HCEC 1CT (cell line): ENCODE measurements around the gene YTHDC2.
"Not testable (repeated sequence)": the region's sequence is repeated elsewhere in the genome, so short reads cannot be mapped to it uniquely, and the experiment has no call there.

Experiments
- DNase-seq: peaks from one replicate; pipeline ENCODE4 v3.0.0-alpha.2; 2017

The YTHDC2 gene

DNA sequence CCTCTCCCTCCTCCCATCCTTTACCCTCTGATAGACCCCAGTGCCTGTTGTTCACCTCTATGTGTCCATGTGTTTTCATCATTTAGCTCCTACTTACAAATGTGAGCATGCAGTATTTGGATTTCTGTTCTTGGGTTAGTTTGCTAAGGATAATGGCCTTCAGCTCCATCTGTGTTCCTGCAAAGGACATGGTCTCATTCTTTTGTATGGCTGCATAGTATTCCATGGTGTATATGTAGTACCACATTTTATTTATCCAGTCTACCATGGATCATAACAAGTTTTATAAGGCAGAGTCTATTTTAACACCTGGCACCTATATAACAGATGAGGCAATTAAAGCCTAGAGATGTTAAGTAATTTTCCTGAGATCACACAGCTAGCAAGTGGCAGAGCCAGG, 7.4 kb downstream of the YTHDC2 start:
- DNase-seq: no peak

DNA sequence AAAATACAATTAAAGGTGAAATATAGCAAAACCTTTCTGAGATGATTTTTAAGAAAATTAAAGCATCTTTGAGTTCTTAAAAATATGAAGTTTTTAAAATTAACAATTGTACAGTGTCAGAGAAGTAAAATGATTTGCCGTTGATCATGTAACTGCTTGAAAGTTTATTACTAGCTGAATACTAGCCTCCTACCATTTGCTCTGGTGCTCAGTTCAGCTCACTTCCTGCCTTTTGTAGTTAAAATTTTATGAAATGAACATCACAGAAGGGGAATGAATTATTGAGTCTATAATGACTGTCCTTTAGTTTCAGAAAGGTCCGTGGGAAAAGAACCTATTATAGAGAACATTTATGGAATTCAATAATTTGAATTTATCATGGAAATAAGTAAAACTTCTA, 9.7 kb downstream of the YTHDC2 start:
- no peak for DNase-seq

DNA sequence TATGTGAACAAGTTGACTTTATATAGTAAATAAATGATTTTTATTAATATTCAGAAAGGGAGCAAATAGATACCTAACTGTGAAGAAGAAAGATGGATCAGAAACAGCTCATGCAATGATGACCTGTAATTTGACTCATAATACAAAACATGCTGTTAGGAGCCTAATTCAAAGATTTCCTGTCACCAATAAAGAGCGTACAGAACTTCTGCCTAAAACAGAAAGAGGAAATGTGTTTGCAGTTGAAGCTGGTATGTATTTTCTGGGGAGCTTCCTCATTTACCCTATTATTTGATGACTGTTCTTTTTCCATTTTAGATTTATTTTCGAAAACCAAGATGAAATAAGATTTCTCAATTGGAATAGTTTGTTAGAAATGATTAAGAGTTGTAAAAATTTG, 11.4 kb downstream of the YTHDC2 start:
- peak; percentile 39 for DNase-seq

DNA sequence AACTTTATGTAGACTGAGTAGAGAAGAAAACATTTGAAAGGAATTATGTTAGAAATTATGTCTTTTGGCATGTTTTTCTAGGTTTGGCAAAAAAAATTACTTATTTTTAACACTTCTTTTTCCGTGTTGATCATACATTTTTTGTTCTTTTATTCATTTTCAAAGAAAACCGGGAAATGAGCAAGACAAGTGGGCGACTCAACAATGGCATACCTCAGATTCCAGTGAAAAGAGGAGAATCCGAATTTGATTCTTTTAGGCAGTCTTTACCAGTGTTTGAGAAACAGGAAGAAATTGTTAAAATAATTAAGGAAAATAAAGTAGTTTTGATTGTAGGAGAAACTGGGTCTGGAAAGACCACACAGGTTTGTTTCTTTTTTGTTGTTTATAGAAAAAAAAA, 12.9 kb downstream of the YTHDC2 start:
- no peak for DNase-seq

DNA sequence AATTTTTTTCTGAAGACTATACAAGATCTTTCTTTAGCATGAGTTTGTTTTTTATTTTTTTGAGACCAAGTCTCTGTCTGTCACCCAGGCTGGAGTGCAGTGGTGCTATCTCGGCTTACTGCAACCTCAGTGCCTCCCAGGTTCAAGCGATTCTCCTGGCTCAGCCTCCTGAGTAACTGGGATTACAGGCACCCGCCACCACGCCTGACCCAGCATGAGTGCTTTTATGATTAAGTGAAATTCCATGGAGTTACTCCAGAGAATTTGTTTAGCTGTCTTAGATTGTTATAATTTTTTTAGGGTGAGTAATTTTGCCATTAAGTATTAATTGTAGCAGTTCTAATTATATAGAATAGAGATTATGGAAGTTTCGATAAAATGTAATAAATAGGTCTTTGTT, 14.3 kb downstream of the YTHDC2 start:
- DNase-seq: peak; percentile 43

DNA sequence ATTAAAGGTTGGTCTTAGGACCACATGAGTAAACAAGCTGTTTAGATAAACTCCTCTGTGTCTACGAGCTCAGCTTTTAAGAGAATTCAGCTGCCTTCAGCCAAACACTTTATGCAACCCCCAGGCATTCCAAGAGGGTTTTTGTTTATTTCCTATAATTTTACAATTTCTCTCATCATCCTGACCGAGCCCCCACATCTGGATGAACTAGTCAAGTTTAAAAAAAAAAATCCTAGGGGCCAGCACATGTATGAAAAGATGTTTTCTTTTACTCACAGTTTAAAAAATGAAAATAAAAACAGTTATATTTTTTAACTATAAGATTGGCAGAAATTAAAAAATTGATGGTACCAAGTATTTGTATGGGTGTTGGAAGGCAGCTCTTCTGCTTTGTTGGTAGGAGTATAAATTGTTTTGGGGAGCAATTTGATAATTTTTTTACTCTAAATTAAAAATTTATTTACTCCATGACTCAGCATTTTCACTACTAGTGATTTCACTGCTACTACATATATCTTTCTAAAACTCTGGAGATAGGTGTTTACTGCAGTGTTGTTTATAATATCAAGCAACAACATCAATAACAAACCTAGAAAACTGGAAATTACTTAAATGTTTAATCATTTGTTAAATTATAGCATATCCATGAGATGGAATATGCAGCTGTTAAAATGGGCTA, 18.1 kb downstream of the YTHDC2 start:
- DNase-seq: no peak

DNA sequence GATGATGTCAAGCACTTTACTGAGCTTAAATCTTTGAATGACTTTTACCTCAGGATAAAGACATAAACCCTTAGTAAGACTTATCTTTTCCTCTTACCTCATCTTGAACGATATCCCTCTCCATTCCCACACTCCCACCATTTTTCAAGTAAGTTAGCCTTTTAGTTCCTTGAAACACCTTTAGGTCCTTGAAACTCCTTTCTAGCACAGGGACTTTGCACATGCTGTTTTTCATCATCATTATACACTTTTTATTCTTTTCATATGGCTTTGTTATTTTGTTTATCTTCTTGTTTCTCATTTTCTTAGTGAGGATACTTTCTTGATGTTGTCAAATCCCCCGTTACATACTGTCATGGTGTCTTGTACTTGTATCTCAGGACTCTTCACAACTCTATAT, 24.8 kb downstream of the YTHDC2 start:
- no peak for DNase-seq

DNA sequence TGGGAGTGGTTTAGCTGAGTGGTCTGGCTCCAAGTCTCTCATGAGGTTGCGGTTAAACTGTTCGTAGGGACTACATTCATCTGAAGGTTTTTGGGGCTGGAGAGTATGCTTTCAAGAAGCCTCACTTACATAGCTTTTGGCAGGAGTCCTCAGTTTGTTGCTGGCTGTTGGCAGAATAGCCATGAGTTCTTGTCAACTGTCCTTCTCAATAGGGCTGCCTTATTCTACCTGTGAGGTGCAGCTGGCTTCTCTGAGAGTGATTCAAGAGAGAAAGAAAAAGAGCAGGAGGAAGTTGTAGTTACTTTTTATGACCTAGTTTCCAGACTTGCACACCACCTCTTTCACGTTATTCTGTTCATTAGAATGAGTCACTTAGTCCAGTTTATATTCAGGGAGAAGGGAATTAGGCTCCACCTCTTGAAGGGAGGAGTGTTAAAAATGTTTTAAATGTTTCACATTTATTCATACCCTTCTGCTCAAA, 33.2 kb downstream of the YTHDC2 start:
- DNase-seq: peak; percentile 83

DNA sequence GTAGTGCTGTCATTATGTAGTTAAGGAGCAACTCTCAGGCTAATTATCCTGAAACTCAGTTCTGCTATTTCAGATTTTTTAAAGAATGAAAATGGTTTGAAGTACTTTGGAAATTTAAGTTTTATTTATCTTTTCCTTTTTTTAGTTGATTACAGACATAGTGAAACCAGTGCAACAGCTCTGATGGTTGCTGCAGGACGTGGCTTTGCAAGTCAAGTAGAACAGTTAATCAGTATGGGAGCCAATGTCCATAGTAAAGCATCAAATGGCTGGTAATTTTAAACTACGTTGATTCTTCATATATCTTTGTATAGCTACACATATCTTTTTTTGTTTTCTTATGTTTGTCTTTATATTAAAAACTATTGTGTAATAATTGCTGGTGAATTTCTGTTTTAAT, 34.9 kb downstream of the YTHDC2 start:
- no peak for DNase-seq

DNA sequence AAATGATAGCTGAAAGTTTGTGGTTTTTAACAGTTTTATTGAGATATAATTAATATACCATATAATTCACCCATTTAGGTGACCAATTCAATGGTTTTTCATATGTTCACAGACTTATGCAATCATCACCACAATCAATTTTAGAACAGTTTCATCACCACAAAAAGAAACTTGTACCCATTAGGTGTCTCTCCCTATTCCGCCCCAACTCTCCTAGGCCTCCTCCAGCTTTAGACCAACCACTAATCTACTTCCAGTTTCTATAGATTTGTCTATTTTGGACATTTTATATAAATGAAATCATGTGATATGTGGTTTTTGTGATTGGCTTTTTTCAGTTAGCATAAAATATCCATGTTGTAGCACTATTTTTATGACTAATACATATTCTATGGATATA, 38.6 kb downstream of the YTHDC2 start:
- no peak for DNase-seq

DNA sequence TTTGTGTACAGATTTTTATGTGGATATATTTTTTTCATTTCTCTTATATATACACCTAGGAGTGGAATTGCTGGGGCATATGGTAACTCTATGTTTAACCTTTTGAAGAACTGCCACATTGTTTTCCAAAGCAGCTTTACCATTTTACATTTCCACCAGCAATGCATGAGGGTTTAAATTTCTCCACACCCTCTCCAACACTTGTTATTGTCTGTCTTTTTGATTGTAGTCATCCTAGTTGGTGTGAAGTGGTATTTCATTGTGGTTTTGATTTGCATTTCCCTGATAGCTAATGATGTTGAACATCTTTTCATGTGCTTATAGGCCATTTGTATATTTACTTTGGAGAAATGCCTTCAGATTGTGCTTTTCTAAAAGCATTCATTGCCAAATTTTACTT, 39.1 kb downstream of the YTHDC2 start:
- DNase-seq: no peak

DNA sequence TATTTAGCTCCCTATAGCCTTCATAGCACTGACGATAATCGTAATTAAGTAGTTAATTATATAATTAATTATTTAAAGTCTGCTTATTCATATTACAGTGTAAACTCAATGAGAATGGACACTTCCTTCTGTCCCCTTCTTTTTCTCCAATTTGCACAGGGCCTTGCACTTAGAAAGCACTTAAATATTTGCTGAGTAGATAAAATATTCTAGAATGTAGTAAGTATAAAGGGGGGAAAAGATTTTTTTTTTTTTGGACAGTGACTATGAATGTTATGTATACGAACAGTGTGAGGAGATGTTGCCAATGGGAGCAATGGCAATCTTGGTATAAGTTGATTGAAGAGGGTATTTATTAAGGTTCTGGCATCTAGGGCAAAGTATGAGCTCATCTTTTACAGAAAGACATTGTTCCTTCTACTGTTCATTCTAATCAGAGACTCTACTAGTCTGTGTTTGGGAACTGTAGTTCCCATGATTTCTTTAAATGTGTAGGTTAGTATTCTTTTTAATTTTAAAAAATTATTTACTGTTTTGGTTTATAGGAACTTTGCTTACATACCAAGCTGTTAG, 49.4 kb downstream of the YTHDC2 start:
- DNase-seq: no peak

DNA sequence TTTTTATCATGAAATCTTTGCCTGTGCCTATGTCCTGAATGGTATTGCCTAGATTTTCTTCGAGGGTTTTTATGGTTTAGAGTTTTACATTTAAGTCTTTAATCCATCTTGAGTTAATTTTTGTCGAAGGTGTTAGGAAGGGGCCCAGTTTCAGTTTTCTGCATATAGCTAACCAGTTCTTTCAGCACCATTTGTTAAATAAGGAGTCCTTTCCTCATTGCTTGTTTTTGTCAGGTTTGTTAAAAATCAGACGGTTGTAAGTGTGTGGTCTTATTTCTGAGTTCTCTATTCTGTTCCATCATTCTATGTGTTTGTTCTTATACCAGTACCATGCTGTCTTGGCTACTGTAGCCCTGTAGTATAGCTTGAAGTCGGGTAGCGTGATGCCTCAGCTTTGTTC, 55.9 kb downstream of the YTHDC2 start:
- DNase-seq: no peak

DNA sequence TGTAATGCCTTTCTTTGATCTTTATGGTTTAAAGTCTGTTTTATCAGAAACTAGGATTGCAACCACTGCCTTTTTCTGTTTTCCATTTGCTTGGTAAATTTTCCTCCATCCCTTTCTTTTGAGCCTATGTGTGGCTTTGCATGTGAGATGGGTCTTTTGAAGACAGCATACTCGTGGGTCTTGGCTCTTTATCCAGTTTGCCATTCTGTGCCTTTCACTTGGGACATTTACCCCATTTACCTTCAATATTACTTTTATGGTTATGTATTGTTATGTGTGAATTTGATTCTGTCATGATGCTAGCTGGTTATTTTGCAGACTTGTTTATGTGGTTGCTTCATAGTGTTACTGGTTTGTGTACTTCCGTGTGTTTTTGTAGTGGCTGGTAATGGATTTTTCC, 59.2 kb downstream of the YTHDC2 start:
- no peak for DNase-seq

DNA sequence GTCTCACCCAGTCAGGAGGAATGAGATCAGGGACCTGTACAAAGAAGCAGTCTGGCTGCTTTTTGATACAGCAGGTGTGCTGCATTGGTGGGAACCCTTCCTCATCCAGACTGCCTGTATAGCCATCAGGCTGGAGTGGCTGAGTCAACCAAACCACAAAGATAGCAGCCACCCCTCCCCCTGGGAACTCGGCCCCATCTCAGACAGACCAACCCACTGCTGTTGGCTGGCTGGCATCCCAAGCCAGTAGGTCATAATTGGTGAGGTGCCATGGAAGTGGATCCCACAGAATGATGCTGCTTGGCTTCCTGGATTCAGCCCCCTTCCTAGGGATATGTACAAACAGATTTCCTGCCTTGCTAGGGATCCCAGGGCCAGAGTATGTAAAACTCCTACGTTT, 60.9 kb downstream of the YTHDC2 start:
- DNase-seq: peak; percentile 80

DNA sequence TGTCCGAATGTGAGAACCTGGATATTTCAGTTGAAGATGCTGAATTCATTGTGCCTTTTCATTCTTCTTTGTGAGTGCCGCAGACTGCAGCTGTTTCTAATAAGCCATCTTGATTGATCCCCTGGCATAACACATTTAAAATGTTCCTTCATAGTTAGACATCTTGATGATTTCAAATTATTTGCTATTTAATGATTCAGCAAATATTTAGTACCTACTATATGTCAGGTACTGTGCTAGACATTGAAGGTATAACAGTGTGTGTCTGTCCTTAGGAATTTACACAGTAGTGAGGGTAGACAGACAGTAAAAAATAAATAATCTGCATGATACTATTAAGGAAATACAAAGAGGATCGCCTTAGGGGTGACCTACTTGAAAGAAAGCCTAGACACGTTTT, 61.6 kb downstream of the YTHDC2 start:
- no peak for DNase-seq

DNA sequence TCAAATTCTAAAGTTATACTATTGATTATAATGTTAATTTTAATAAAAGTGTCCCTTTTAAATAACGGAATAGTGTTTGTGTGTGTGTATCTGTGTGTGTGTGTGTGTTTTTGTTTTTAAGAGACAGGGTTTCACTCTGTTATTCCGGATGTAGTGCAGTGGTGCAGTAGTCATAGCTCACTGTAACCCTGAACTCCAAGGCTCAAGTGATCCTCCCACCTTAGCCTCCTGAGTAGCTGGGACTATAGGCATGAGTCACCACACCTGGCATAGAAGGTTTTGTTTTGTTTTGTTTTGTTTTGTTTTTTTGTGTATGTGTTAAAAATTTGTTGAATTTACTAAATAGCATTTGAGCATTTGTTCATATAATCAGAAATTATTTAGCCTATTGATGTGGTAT, 64.6 kb downstream of the YTHDC2 start:
- DNase-seq: no peak

DNA sequence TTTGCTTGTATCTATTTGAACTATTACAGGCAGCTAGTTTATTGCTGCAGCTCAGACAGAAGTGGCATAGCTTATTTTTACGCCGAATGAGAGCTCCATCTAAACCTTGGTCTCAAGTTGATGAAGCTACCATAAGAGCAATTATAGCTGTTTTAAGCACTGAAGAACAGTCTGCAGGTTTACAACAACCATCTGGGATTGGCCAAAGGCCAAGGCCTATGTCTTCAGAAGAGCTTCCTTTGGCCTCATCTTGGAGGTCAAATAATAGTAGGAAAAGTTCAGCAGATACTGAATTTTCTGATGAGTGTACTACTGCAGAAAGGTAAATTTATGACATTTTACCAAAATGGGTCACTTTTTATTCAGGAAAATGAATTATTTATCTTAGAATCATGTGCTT, 67.9 kb downstream of the YTHDC2 start:
- no peak for DNase-seq

DNA sequence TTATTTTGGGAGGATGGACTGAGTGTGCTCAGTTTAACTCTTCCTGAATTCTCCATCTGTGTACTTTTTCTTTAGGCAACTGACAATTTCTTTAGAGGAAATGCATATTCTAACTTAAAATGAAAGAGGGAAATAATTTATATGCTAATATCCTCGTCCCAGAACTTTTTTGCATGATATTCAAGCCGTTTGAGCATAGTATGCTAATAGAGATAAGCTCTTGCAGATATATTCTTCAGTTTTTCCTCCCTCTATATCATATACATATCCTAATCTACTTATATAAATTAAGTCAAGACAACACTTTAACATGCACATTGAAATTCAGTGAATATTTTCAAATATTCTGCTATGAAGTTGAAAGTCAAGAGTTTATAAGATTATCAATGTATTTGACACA, 84.7 kb downstream of the YTHDC2 start:
- DNase-seq: no peak

DNA sequence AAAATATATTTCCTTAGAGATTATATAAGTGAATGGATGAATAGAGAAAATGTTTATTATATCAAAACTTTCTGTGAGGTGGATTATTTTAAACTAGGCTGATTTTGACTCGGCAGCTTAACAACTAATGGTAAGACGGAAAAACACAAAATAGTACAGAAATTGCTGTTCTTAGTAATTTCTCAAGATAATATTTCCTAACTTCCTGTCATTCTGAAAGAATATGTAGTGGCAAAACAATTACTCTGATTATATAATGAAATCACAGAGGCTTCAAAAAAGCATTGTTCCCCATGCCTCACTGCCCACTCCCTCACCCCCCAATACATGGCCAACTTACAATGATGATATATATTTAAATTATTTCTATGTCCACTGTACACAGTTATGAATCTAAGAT, 85.4 kb downstream of the YTHDC2 start:
- no peak for DNase-seq

DNA sequence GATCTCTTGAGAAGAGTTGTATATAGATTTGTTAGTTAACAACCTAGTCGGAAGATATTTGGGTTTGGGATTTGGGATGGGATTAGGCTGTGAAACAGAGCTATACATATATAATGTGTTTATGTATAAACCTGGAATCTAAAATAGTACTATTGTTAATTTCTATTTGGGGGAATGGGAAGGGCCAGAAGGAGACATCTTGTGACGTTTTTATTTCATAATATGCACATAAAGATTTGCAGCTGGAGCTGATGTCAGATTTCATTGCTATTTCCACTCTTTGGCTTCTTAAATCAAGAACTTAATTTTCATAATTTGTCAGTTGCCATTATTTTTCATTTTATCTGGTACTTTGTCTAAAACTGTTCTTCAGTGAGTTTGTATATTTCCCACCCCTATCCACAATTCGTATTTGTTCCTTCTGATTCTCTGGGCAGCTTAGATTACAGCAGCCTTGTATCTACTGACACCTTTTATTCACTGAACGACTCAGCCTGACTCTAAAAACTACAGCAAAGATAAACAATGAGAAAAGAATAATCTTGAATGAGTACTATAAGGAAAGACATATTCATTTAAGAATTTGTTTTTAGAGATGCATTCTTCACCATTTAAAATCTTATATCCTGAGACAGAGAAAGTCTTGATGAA, 86.9 kb downstream of the YTHDC2 start:
- no peak for DNase-seq

DNA sequence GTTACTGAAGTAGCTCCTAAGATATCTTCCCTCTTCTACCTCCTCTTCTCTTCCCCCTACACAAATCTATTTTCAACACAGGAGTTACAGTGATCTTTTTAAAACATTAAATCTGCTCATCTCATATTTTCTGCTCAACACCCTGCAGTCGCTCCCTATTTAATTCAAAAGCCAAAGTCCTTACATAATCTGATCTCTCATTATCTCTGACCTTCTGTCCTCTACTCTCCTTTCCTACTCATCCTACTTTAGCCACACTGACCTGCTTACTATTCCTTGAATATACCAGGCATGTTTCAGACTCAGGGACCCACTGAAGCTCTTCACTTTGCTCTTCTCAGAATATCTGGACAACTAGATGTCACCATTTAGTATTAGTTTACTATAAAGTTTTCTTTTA, 87.9 kb downstream of the YTHDC2 start:
- no peak for DNase-seq

DNA sequence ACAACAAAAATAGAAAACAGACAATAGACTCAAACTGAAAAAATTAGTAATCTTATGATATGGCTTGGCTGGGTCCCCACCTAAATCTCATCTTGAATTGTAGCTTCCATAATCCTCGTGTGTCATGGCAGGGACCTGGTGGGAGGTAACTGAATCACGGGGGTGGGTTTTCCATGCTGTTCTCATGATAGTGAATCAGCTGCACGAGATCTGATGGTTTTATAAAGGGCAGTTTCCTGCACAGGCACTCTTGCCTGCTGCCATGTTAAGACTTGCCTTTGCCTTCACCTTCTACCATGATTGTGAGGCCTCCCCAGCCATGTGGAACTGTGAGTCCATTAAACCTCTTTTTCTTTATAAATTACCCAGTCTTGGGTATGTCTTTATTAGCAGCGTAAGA, 89.8 kb downstream of the YTHDC2 start:
- DNase-seq: not testable (repeated sequence)

DNA sequence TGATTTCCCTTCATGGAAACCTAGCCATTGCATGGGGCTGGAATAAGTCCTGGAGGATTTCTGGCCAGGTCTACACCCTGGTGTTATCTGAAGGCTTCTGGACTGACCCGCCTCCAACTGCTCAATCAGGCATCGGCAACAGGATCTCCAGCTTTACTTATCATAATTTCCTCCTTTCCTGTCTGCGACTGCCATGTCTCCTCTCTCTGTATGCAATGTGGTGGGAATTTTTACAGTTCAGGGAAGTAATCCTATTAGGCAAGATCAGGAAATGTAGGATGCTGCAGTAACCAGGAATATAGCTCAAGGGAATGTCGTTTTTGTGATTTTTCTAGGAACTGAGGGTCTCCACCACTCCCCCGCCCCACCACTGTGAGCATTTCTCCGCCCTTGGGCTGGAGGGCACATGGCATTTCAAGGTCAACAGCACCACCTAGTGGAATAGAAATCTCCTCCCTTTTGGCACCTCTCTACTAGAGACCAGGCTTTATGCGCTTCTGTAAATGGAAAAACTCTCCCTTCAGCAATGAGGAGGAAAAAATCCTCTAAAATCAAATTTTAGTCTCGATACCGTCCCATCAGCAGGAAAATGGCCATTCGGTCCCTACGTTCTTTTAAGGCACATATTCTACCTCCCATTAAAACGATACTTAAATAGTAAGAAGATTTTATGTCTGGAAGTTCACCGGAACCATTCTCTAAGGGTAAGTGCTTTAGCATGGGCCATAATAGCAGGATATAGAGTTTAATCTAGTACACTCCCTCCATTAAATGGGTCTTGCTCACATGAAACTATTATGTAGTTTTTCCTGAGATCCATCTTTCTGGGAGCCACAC, 93.0 kb downstream of the YTHDC2 start:
- DNase-seq: peak; percentile 60
